ENCODE data around the gene PDF. TPM values are rescaled to one million over a fixed set of nuclear protein-coding genes. Genes with fewer than 3 reads are reported as not detected.

PDF gene
- total and polyA plus RNA-seq, 2 of the 13 experiments (the other 11 are each of a cell fraction or from before 2014, with no cell fraction given): 12.4 to 48.8 TPM

DNA sequence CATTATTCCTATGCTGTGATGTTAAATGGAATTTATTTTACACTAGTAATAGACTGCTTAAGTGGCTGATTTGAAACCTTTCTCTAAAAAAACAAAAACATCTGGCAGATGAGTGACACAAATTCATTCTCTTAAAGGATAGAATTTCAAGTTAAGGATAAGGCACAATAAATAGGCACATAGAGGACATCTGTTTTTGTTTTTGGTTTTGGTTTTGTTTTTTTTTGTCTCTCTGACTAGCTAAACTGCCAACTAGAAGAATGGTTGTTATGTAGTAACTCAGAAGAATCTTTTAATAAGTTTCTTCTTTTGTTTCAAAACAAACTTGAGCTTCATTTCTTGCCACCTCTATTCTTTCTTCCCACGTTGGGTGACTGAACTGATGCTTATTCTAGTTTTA is 24.4 kb downstream of the PDF start:
- no peak overlapping the region for H3K4me3 ChIP-seq (replicated peaks in 1 of 3; ENCODE audit: insufficient read depth in 1 of 3, low read depth in 2 of 3, low read length in 3 of 3)
- peaks cover 8 to 14% of the 10 kb centered on the region in 2 experiments; a peak in 4 of 5 replicates for H3K36me3 ChIP-seq (replicated peaks in 1 of 2; ENCODE audit: control insufficient read depth in 1 of 2, insufficient read depth in 2 of 2, low read length in 2 of 2)
- no peak overlapping the region for H2AFZ ChIP-seq (ENCODE audit: low read length)
- ChIA-PET CTCF (ENCODE audit: low intra/inter-chr PET ratio, low total read pairs) (no interaction called here), POLR2A (no interaction called here)
- no peak for FAIRE-seq
- H3K27me3 ChIP-seq (ENCODE audit: control insufficient read depth in 1 of 2, insufficient read depth in 2 of 2, low read length in 2 of 2): no peaks in the 10 kb centered on the region
- ATAC-seq: no peak
- no TSS peak for BruUV-seq (replicated peaks)
- WGBS (ENCODE audit: low lambda C conversion rate): 86% methylated on average over 1 of the region's 1 CpG
- no peak for DNase-seq (ENCODE audit: low spot score)
- H3K4me2 ChIP-seq (ENCODE audit: low read depth, low read length): no peak overlapping the region
- no peaks in the 10 kb centered on the region for H3K9me3 ChIP-seq (ENCODE audit: low read length)
- H4K20me1 ChIP-seq (ENCODE audit: insufficient read depth, low read length): no peaks in the 10 kb centered on the region
- TF ChIP-seq ARID2 (CRISPR knock-in tag; IDR thresholded peaks at IDR 0.05; ENCODE audit: borderline replicate concordance) (no peak), TMF1 (CRISPR knock-in tag; IDR thresholded peaks at IDR 0.05; ENCODE audit: low read depth) (no peak), ZNF816 (CRISPR knock-in tag; IDR thresholded peaks at IDR 0.05; ENCODE audit: borderline replicate concordance) (no peak), NAIF1 (CRISPR knock-in tag; IDR thresholded peaks at IDR 0.05; ENCODE audit: borderline replicate concordance) (no peak), ZNF350 (CRISPR knock-in tag; IDR thresholded peaks at IDR 0.05; ENCODE audit: borderline replicate concordance, low read depth) (no peak), TCF7L2 (IDR thresholded peaks at IDR 0.05; ENCODE audit: low read depth, low read length) (no peak), ELF1 (CRISPR knock-in tag; IDR thresholded peaks at IDR 0.05) (no peak), RELA (CRISPR knock-in tag; IDR thresholded peaks at IDR 0.05) (no peak), ZBTB8A (CRISPR knock-in tag; IDR thresholded peaks at IDR 0.05; ENCODE audit: borderline replicate concordance, low read depth) (no peak), ZNF160 (CRISPR knock-in tag; IDR thresholded peaks at IDR 0.05) (no peak)
- TF ChIP-seq, protein P1, sequence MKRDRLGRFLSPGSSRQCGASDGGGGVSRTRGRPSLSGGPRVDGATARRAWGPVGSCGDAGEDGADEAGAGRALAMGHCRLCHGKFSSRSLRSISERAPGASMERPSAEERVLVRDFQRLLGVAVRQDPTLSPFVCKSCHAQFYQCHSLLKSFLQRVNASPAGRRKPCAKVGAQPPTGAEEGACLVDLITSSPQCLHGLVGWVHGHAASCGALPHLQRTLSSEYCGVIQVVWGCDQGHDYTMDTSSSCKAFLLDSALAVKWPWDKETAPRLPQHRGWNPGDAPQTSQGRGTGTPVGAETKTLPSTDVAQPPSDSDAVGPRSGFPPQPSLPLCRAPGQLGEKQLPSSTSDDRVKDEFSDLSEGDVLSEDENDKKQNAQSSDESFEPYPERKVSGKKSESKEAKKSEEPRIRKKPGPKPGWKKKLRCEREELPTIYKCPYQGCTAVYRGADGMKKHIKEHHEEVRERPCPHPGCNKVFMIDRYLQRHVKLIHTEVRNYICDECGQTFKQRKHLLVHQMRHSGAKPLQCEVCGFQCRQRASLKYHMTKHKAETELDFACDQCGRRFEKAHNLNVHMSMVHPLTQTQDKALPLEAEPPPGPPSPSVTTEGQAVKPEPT (CRISPR knock-in tag; IDR thresholded peaks at IDR 0.05; ENCODE audit: low read depth): no peak
- TF ChIP-seq, protein P2, sequence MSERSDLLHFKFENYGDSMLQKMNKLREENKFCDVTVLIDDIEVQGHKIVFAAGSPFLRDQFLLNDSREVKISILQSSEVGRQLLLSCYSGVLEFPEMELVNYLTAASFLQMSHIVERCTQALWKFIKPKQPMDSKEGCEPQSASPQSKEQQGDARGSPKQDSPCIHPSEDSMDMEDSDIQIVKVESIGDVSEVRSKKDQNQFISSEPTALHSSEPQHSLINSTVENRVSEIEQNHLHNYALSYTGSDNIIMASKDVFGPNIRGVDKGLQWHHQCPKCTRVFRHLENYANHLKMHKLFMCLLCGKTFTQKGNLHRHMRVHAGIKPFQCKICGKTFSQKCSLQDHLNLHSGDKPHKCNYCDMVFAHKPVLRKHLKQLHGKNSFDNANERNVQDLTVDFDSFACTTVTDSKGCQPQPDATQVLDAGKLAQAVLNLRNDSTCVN (CRISPR knock-in tag; IDR thresholded peaks at IDR 0.05; ENCODE audit: borderline replicate concordance): no peak
- TF ChIP-seq, protein P3, sequence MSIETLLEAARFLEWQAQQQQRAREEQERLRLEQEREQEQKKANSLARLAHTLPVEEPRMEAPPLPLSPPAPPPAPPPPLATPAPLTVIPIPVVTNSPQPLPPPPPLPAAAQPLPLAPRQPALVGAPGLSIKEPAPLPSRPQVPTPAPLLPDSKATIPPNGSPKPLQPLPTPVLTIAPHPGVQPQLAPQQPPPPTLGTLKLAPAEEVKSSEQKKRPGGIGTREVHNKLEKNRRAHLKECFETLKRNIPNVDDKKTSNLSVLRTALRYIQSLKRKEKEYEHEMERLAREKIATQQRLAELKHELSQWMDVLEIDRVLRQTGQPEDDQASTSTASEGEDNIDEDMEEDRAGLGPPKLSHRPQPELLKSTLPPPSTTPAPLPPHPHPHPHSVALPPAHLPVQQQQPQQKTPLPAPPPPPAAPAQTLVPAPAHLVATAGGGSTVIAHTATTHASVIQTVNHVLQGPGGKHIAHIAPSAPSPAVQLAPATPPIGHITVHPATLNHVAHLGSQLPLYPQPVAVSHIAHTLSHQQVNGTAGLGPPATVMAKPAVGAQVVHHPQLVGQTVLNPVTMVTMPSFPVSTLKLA (IDR thresholded peaks at IDR 0.05): no peak
- intact Hi-C loops (cut with micrococcal nuclease; ENCODE audit: unreplicated experiment) (no loop called here), in situ Hi-C loops (cut with HindIII; ENCODE audit: extremely low pct_ligation_motif_present, low pct_unique_long_range_greater_than_20kb) (no loop called here)
- no peak overlapping the region for H3K27ac ChIP-seq (ENCODE audit: extremely low read length, insufficient read depth, low read length)
- peaks cover 7% of the 10 kb centered on the region for H3K4me1 ChIP-seq (ENCODE audit: insufficient read depth, low read length)
- H3K9ac ChIP-seq (ENCODE audit: insufficient read depth, low read depth, low read length): no peak overlapping the region
- no peaks in the 10 kb centered on the region for H3K79me2 ChIP-seq (ENCODE audit: insufficient read depth, low read length)
